ENCODE results near the gene ATP6V1F.

Gene ATP6V1F

DNA sequence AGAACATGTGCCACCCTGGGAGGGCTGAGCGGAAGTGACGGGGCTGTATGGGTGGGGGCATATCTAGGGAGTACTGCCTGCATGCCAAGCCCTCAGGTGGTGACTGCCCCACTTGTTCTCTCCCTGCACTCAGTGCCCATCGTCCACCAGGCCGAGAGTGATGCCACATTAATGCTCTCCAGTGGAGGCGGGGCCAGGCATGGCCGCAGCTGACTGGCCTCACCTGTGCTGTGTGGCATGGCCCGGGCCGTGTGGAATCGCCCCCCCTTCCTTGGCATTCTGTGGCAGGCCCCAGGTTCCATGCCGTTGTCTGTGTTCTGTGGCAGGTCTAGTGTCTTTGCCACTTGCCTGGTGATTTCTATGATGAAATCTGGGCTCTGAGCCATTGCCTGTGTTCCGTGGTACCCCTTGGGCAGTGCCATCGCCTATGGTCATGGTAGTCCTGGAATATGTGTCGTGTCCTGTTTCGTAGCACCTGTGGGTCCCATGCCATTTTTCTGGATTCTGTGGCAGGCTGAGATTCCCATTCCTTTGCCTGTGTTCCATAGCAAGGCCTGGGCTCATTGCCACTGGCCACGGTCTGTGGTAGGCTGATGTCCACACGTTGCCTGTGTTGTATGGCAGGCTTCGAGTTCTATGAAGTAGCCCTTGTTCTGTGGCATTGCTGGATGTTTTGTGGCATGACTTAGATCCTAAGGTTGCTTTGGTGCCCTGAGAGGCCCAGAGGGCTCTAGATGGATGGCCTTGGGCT lies 23.5 kb upstream of the ATP6V1F start:
- ATAC-seq (ENCODE audit: low read depth), result no peak
- Histone ChIP-seq H3K9me3 (ENCODE audit: severe bottlenecking) (no peaks in the 10 kb centered on the region), H3K27me3 (ENCODE audit: insufficient read depth, poor library complexity, severe bottlenecking) (no peaks in the 10 kb centered on the region), H3K36me3 (ENCODE audit: low read depth) (no peaks in the 10 kb centered on the region), H3K4me1 (ENCODE audit: insufficient read depth, poor library complexity, severe bottlenecking) (no peaks in the 10 kb centered on the region), H3K27ac (ENCODE audit: poor library complexity, severe bottlenecking) (no peak overlapping the region), H3K4me3 (ENCODE audit: severe bottlenecking) (no peak overlapping the region)
- TF ChIP-seq, protein P1, sequence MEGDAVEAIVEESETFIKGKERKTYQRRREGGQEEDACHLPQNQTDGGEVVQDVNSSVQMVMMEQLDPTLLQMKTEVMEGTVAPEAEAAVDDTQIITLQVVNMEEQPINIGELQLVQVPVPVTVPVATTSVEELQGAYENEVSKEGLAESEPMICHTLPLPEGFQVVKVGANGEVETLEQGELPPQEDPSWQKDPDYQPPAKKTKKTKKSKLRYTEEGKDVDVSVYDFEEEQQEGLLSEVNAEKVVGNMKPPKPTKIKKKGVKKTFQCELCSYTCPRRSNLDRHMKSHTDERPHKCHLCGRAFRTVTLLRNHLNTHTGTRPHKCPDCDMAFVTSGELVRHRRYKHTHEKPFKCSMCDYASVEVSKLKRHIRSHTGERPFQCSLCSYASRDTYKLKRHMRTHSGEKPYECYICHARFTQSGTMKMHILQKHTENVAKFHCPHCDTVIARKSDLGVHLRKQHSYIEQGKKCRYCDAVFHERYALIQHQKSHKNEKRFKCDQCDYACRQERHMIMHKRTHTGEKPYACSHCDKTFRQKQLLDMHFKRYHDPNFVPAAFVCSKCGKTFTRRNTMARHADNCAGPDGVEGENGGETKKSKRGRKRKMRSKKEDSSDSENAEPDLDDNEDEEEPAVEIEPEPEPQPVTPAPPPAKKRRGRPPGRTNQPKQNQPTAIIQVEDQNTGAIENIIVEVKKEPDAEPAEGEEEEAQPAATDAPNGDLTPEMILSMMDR (IDR thresholded peaks at IDR 0.05; ENCODE audit: poor library complexity, severe bottlenecking), result no peak
- no peak for DNase-seq (ENCODE audit: low spot score)

DNA sequence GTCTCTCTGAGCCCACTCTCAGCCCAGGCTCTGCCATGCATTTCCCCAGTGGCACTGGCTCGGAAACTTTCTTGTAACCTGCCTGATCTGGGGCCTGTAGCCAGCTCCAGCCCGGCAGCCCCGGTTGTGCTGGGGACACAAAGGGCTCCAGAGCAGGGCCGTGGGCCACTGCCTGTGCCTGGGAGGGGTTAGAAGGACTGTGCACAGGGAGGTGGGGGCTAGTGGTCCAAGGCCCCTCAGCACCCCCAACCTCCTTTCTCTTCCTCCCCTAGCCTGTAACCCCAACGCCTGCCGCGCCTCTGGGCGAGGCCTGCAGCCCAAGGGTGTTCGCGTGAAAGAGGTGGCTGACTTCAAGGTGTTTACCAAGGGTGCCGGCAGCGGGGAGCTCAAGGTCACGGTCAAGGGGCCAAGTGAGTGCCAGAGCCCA lies 22.9 kb upstream of the ATP6V1F start:
- DNase-seq (ENCODE audit: low spot score) (no peak), ATAC-seq (ENCODE audit: low read depth) (no peak)
- TF ChIP-seq, protein P1 (IDR thresholded peaks at IDR 0.05; ENCODE audit: poor library complexity, severe bottlenecking), result no peak
- Histone ChIP-seq H3K9me3 (ENCODE audit: severe bottlenecking) (no peaks in the 10 kb centered on the region), H3K36me3 (ENCODE audit: low read depth) (no peaks in the 10 kb centered on the region), H3K27ac (ENCODE audit: poor library complexity, severe bottlenecking) (no peak overlapping the region), H3K27me3 (ENCODE audit: insufficient read depth, poor library complexity, severe bottlenecking) (no peaks in the 10 kb centered on the region), H3K4me3 (ENCODE audit: severe bottlenecking) (no peak overlapping the region), H3K4me1 (ENCODE audit: insufficient read depth, poor library complexity, severe bottlenecking) (no peaks in the 10 kb centered on the region)

GRCh38 chr7:128840326-128841170 lies 22.1 kb upstream of the ATP6V1F start:
- no peaks in the 10 kb centered on the region for H3K36me3 ChIP-seq (ENCODE audit: low read depth)
- ATAC-seq (ENCODE audit: low read depth), result no peak
- DNase-seq (ENCODE audit: low spot score), result peak; percentile 55
- no peaks in the 10 kb centered on the region for H3K27me3 ChIP-seq (ENCODE audit: insufficient read depth, poor library complexity, severe bottlenecking)
- H3K9me3 ChIP-seq (ENCODE audit: severe bottlenecking), result no peaks in the 10 kb centered on the region
- H3K27ac ChIP-seq (ENCODE audit: poor library complexity, severe bottlenecking), result no peak overlapping the region
- no peaks in the 10 kb centered on the region for H3K4me1 ChIP-seq (ENCODE audit: insufficient read depth, poor library complexity, severe bottlenecking)
- TF ChIP-seq, protein P1 (IDR thresholded peaks at IDR 0.05; ENCODE audit: poor library complexity, severe bottlenecking), result no peak
- H3K4me3 ChIP-seq (ENCODE audit: severe bottlenecking), result no peak overlapping the region

GRCh38 chr7:128841171-128841690 lies 21.4 kb upstream of the ATP6V1F start:
- Histone ChIP-seq H3K9me3 (ENCODE audit: severe bottlenecking) (no peaks in the 10 kb centered on the region), H3K27ac (ENCODE audit: poor library complexity, severe bottlenecking) (no peak overlapping the region), H3K27me3 (ENCODE audit: insufficient read depth, poor library complexity, severe bottlenecking) (no peaks in the 10 kb centered on the region), H3K4me1 (ENCODE audit: insufficient read depth, poor library complexity, severe bottlenecking) (no peaks in the 10 kb centered on the region), H3K36me3 (ENCODE audit: low read depth) (no peaks in the 10 kb centered on the region), H3K4me3 (ENCODE audit: severe bottlenecking) (no peak overlapping the region)
- ATAC-seq (ENCODE audit: low read depth), result no peak
- peak; percentile 66 for DNase-seq (ENCODE audit: low spot score)
- TF ChIP-seq, protein P1 (IDR thresholded peaks at IDR 0.05; ENCODE audit: poor library complexity, severe bottlenecking), result no peak
